Endothelial cell of umbilical vein (primary cell): ENCODE data around the gene MRPL50. TPM values are rescaled to one million over a fixed set of nuclear protein-coding genes. Genes with fewer than 3 reads are reported as not detected.

Experiments used
- BruUV-seq: library from RNA; stranded (reverse); fragments of 400-500 nt; replicated peaks from 2 replicates; lab custom pipeline; 2021; lab: Mats Ljungman, UMichigan
- CTCF ChIA-PET: fragments of 300-600, 350-600 bp; sonication (Branson Sonifier 250); formaldehyde crosslinking; loops from one replicate; lab custom pipeline; 2021; ENCODE audit warnings: antibody characterized with exemption, inconsistent platforms; lab: Charles Lee
- POLR2A ChIA-PET: fragments of 300-600, 350-600 bp; sonication (Branson Sonifier 250); formaldehyde crosslinking; loops from one replicate; lab custom pipeline; 2021; ENCODE audit warnings: antibody characterized with exemption, inconsistent platforms; lab: Charles Lee
- DNase-seq: peaks from one replicate; pipeline ENCODE4 v3.0.0-alpha.2; 2011; ENCODE audit warnings: low read depth, low spot score
- FAIRE-seq: peaks from 2 replicates; lab custom pipeline; 2011; peaks lifted over from hg19 to GRCh38; lab: Jason Lieb, UNC
- H2AFZ ChIP-seq: 2 replicates; pipeline ENCODE4 v1.6.0; 2012; ENCODE audit warnings: low read depth, low read length, control low read depth, inconsistent platforms
- H3K27ac ChIP-seq: 2 replicates; pipeline ENCODE4 v1.5.1; 2011; ENCODE audit warnings: low read depth, mild to moderate bottlenecking, control low read depth, low read length, moderate library complexity; ENCODE audit not compliant: insufficient read depth
- H3K27me3 ChIP-seq, 2 experiments: 2 replicates each; pipeline versions ENCODE4 v1.6.0 to v1.6.1; 2011; ENCODE audit warnings: low read length in 2 of 2, mixed read lengths in 1 of 2; ENCODE audit not compliant: control insufficient read depth in 2 of 2, insufficient read depth in 2 of 2
- H3K36me3 ChIP-seq, 2 experiments: 2 replicates in 1 of 2; 3 replicates in 1 of 2; pipeline ENCODE4 v1.5.1; 2011; ENCODE audit warnings: low read length in 2 of 2, mild to moderate bottlenecking in 1 of 2, moderate library complexity in 1 of 2; ENCODE audit not compliant: control insufficient read depth in 2 of 2, insufficient read depth in 2 of 2; ENCODE audit errors: extremely low read depth in 1 of 2
- H3K4me1 ChIP-seq: 3 replicates; pipeline ENCODE4 v1.5.1; 2011; ENCODE audit warnings: mild to moderate bottlenecking, low read length; ENCODE audit not compliant: control insufficient read depth, insufficient read depth; ENCODE audit errors: extremely low read depth
- H3K4me2 ChIP-seq: 2 replicates; pipeline ENCODE4 v1.6.1; 2011; ENCODE audit warnings: low read length, control low read depth, mixed read lengths; ENCODE audit not compliant: insufficient read depth
- H3K4me3 ChIP-seq, 3 experiments: fragments of 200-600 bp in 1 of 3; sonication (generic), shearing (Covaris generic) in 1 of 3; replicated peaks in 1 of 3; 2 replicates each; pipeline ENCODE4 v1.5.1; 2011 to 2016; ENCODE audit warnings: control low read depth in 3 of 3, low read length in 3 of 3, mild to moderate bottlenecking in 2 of 3, inconsistent platforms in 1 of 3, low read depth in 1 of 3, moderate library complexity in 1 of 3; ENCODE audit not compliant: insufficient read depth in 1 of 3
- H3K79me2 ChIP-seq: 2 replicates; pipeline ENCODE4 v1.6.0; 2012; ENCODE audit warnings: low read length, inconsistent platforms; ENCODE audit not compliant: control insufficient read depth, insufficient read depth
- H3K9ac ChIP-seq: replicated peaks from 2 replicates; pipeline ENCODE3; 2011; ENCODE audit warnings: low read length, control low read depth; ENCODE audit not compliant: insufficient read depth; ENCODE audit errors: extremely low read depth
- H3K9me1 ChIP-seq: replicated peaks from 3 replicates; pipeline ENCODE4 v1.6.0; 2011; ENCODE audit warnings: mild to moderate bottlenecking, low read length; ENCODE audit not compliant: control insufficient read depth, insufficient read depth; ENCODE audit errors: extremely low read depth
- H3K9me3 ChIP-seq: replicated peaks from 2 replicates; pipeline ENCODE4 v1.5.1; 2012; ENCODE audit warnings: low read length, inconsistent platforms; ENCODE audit not compliant: control insufficient read depth, insufficient read depth
- H4K20me1 ChIP-seq: replicated peaks from 2 replicates; pipeline ENCODE3; 2011; ENCODE audit warnings: mild to moderate bottlenecking, low read length; ENCODE audit not compliant: control insufficient read depth, insufficient read depth; ENCODE audit errors: extremely low read depth
- EZH2 ChIP-seq: IDR thresholded peaks from 2 replicates; pipeline ENCODE4 v1.6.1; 2012; ENCODE audit warnings: borderline replicate concordance, low read depth, mild to moderate bottlenecking, moderate library complexity, low read length, inconsistent platforms; ENCODE audit not compliant: severe bottlenecking
- FOS ChIP-seq: IDR thresholded peaks from 2 replicates; pipeline ENCODE4 v1.6.1; 2011; ENCODE audit warnings: mild to moderate bottlenecking, low read length, moderate library complexity, borderline replicate concordance; ENCODE audit not compliant: insufficient read depth
- GATA2 ChIP-seq: IDR thresholded peaks from 2 replicates; pipeline ENCODE4 v1.7.0; 2011; ENCODE audit warnings: low read depth, mild to moderate bottlenecking, moderate library complexity, mixed read lengths, low read length; ENCODE audit not compliant: insufficient read length, insufficient read depth
- JUN ChIP-seq: IDR thresholded peaks from 2 replicates; pipeline ENCODE4 v1.6.1; 2011; ENCODE audit warnings: borderline replicate concordance, low read depth; ENCODE audit not compliant: insufficient read length, insufficient read depth
- MYC ChIP-seq: IDR thresholded peaks from one replicate; pipeline ENCODE4 v1.6.1; 2011; ENCODE audit warnings: mild to moderate bottlenecking, low read depth, low read length
- POLR2A ChIP-seq: IDR thresholded peaks from 2 replicates; pipeline ENCODE4 v1.6.1; 2012; ENCODE audit warnings: low read depth, mild to moderate bottlenecking, control low read depth, low read length
- POLR2AphosphoS5 ChIP-seq: IDR thresholded peaks from 2 replicates; pipeline ENCODE4 v1.6.1; 2012; ENCODE audit warnings: low read depth, mild to moderate bottlenecking, control low read depth, low read length, moderate library complexity; ENCODE audit not compliant: insufficient read depth
- dilution Hi-C: fragments of 300-500 bp; cut with MboI; formaldehyde crosslinking; loops from one replicate; pipeline ENCODE4 v1.15.0; 2019; ENCODE audit warnings: low sequenced_read_pairs; ENCODE audit not compliant: extremely low pct_ligation_motif_present
- intact Hi-C: fragments of 100-400 bp; cut with micrococcal nuclease; formaldehyde crosslinking; loops from one replicate; pipeline ENCODE4 v1.10.0; 2022
- polyA plus RNA-seq, 4 experiments: library from polyadenylated mRNA; depleted of rRNA in 3 of 4; stranded (reverse) in 3 of 4; unstranded in 1 of 4; fragments of >200 nt; gene quantifications; 2 replicates each; pipeline versions ENCODE4 v1.2.1 to v1.2.3, GENCODE V29; 2011 to 2012; ENCODE audit warnings: missing spikeins in 1 of 4
- total RNA-seq: library from RNA; stranded (reverse); gene quantifications from 2 replicates; pipeline ENCODE4 v1.2.3, GENCODE V29; 2021
- TF ChIP-seq, protein P1 (sequence below): IDR thresholded peaks from 2 replicates; pipeline ENCODE4 v1.6.1; 2011; ENCODE audit not compliant: insufficient read depth, insufficient read length
- TF ChIP-seq, protein P2 (sequence below), 2 donors: IDR thresholded peaks; 1 replicate in 1 of 2; 2 replicates in 1 of 2; pipeline ENCODE4 v1.5.1; 2011; ENCODE audit warnings: low read length in 2 of 2, mild to moderate bottlenecking in 2 of 2, moderate library complexity in 2 of 2, control low read depth in 1 of 2, inconsistent platforms in 1 of 2, low read depth in 1 of 2; ENCODE audit not compliant: insufficient read depth in 1 of 2; ENCODE audit errors: extremely low read depth in 1 of 2

MRPL50 gene
- total and polyA plus RNA-seq, 2 donors (not counting 3 experiments of a cell fraction or from before 2014, with no cell fraction given): 5.7 to 9.7 TPM

DNA sequence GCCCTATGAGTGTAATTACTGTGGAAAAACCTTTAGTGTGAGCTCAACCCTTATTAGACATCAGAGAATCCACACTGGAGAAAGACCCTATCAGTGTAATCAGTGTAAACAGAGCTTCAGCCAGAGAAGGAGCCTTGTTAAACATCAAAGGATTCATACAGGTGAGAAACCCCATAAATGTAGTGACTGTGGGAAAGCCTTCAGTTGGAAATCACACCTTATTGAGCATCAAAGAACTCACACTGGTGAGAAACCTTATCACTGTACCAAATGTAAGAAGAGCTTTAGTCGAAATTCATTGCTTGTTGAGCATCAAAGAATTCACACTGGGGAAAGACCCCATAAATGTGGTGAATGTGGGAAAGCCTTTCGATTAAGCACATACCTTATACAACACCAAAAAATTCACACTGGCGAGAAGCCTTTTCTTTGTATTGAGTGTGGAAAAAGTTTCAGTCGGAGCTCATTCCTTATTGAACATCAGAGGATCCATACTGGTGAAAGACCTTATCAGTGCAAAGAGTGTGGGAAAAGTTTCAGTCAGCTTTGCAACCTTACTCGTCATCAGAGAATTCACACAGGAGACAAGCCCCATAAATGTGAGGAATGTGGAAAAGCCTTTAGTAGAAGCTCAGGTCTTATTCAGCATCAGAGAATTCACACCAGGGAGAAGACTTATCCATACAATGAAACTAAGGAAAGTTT is 10.1 kb upstream of the MRPL50 start:
- no peak for FAIRE-seq
- Histone ChIP-seq H3K4me1 (no peaks in the 10 kb centered on the region), H4K20me1 (no peaks in the 10 kb centered on the region), H3K36me3 (peaks cover 23 to 36% of the 10 kb centered on the region in 2 experiments), H2AFZ (no peak overlapping the region), H3K27ac (no peak overlapping the region), H3K4me2 (no peak overlapping the region), H3K79me2 (peaks cover 2% of the 10 kb centered on the region), H3K9me3 (peaks cover 30% of the 10 kb centered on the region), H3K9ac (no peak overlapping the region), H3K27me3 (no peaks in the 10 kb centered on the region), H3K9me1 (no peaks in the 10 kb centered on the region), H3K4me3 (no peak overlapping the region)
- intact Hi-C loops (no loop called here), dilution Hi-C loops (no loop called here)
- ChIA-PET CTCF (no interaction called here), POLR2A (interaction anchor here (1.4 kb wide), 1 partner anchor 9 kb away, joined by 3 read pairs; no protein-coding TSS in a partner anchor)
- no TSS peak for BruUV-seq
- no peak for TF ChIP-seq JUN
- no peak for TF ChIP-seq POLR2A
- no peak for TF ChIP-seq MYC
- no peak for TF ChIP-seq FOS
- TF ChIP-seq GATA2: no peak
- no peak for TF ChIP-seq POLR2AphosphoS5
- no peak for TF ChIP-seq EZH2
- TF ChIP-seq, protein P1, sequence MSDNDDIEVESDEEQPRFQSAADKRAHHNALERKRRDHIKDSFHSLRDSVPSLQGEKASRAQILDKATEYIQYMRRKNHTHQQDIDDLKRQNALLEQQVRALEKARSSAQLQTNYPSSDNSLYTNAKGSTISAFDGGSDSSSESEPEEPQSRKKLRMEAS: no peak
- TF ChIP-seq, protein P2, sequence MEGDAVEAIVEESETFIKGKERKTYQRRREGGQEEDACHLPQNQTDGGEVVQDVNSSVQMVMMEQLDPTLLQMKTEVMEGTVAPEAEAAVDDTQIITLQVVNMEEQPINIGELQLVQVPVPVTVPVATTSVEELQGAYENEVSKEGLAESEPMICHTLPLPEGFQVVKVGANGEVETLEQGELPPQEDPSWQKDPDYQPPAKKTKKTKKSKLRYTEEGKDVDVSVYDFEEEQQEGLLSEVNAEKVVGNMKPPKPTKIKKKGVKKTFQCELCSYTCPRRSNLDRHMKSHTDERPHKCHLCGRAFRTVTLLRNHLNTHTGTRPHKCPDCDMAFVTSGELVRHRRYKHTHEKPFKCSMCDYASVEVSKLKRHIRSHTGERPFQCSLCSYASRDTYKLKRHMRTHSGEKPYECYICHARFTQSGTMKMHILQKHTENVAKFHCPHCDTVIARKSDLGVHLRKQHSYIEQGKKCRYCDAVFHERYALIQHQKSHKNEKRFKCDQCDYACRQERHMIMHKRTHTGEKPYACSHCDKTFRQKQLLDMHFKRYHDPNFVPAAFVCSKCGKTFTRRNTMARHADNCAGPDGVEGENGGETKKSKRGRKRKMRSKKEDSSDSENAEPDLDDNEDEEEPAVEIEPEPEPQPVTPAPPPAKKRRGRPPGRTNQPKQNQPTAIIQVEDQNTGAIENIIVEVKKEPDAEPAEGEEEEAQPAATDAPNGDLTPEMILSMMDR (IDR thresholded peaks at IDR 0.05; ENCODE audit: extremely low read depth in 1 of 2, insufficient read depth in 1 of 2, low read depth in 1 of 2, low read length in 2 of 2): no peak
- no peak for DNase-seq
